ENCODE results near the gene ATG9A. TPM values are rescaled to one million over a fixed set of nuclear protein-coding genes. Genes with fewer than 3 reads are reported as not detected.

ATG9A gene
- total and polyA plus RNA-seq, 9 of the 15 experiments (the other 6 are each of a cell fraction or from before 2014, with no cell fraction given) = 0.25 to 65.6 (median 23.4) TPM

GRCh38 chr2:219268294-219268693 is 38.9 kb upstream of the ATG9A start:
- ATAC-seq (no peak), DNase-seq (ENCODE audit: extremely low read depth in 1 of 4, low spot score in 3 of 4) (no peak), FAIRE-seq (no peak)
- Histone ChIP-seq H3K9ac (ENCODE audit: insufficient read depth in 1 of 2, low read depth in 2 of 2, low read length in 2 of 2) (no peak overlapping the region), H3K4me1 (replicated peaks in 1 of 2; ENCODE audit: control insufficient read depth in 2 of 2, insufficient read depth in 2 of 2, low read length in 2 of 2) (peaks cover 4 to 9% of the 10 kb centered on the region in 2 experiments; a peak in 3 of 5 replicates), H3K9me3 (replicated peaks; ENCODE audit: control insufficient read depth, insufficient read depth, low read depth, low read length) (no peaks in the 10 kb centered on the region), H4K20me1 (replicated peaks; ENCODE audit: control insufficient read depth, insufficient read depth, low read length) (no peaks in the 10 kb centered on the region), H3K4me3 (no peak overlapping the region), H3K79me2 (ENCODE audit: control insufficient read depth, insufficient read depth, low read length) (no peaks in the 10 kb centered on the region), H3K27ac (ENCODE audit: extremely low read depth, low read depth, low read length) (no peak overlapping the region), H3K9me1 (ENCODE audit: control insufficient read depth, insufficient read depth, low read length) (no peaks in the 10 kb centered on the region), H3K36me3 (ENCODE audit: control insufficient read depth, insufficient read depth, low read length) (no peaks in the 10 kb centered on the region), H2AFZ (ENCODE audit: low read depth, low read length) (no peak overlapping the region), H3K4me2 (ENCODE audit: insufficient read depth, low read length) (no peak overlapping the region), H3K27me3 (ENCODE audit: control insufficient read depth in 2 of 2, insufficient read depth in 2 of 2, low read length in 2 of 2) (no peaks in the 10 kb centered on the region)
- 91% methylated on average over 1 of the region's 2 CpGs for WGBS (ENCODE audit: insufficient coverage, low coverage, missing lambda C conversion rate)
- TF ChIP-seq ZNF518B (CRISPR knock-in tag; IDR thresholded peaks at IDR 0.05) = no peak
- no peak for TF ChIP-seq KDM2B (CRISPR knock-in tag; IDR thresholded peaks at IDR 0.05)
- no peak for TF ChIP-seq PHTF2 (CRISPR knock-in tag; IDR thresholded peaks at IDR 0.05)
- TF ChIP-seq ZNF124 (CRISPR knock-in tag; IDR thresholded peaks at IDR 0.05) = no peak
- BruUV-seq (replicated peaks) = no TSS peak
- POLR2A ChIA-PET = no interaction called here
- in situ Hi-C loops (cut with MboI) (no loop called here), intact Hi-C loops (cut with micrococcal nuclease) (no loop called here)
- CTCF ChIA-PET (ENCODE audit: low intra/inter-chr PET ratio) = no interaction called here
